PC-3 (cell line): Measurements from ENCODE around the gene MRC2.

ENCODE experiments used
- EZH2 ChIP-seq: fragments of 300-600 bp; sonication (generic); IDR thresholded peaks from one replicate; pipeline ENCODE4 v1.6.1; 2017; ENCODE audit warnings: antibody characterized with exemption, mild to moderate bottlenecking, low read length; ENCODE audit not compliant: unreplicated experiment
- TF ChIP-seq, protein P1 (sequence below): fragments of 300-600 bp; sonication (generic); conservative IDR thresholded peaks from 2 replicates; pipeline ENCODE4 v1.5.1; 2017; ENCODE audit warnings: antibody characterized with exemption, low read depth, mild to moderate bottlenecking, low read length

DNA sequence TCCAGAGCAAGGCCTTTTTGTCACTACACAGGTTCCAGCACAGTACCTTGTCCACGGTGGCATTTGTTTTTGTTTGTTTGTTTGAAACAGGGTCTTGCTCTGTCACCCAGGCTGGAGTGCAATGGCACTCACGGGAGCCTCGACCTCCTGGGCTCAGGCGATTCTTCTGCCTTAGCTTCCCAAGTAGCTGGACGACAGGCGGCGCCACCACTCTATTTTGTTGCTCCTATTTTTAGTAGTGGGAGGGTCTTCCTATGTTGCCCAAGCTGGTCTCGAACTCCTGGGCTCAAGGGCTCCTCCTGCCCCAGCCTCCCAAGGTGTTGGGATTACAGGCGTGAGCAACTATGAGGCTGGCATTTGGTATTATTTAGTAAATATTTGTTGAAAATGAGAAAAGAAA, 10.3 kb downstream of the MRC2 start:
- TF ChIP-seq EZH2, result no peak
- TF ChIP-seq, protein P1, sequence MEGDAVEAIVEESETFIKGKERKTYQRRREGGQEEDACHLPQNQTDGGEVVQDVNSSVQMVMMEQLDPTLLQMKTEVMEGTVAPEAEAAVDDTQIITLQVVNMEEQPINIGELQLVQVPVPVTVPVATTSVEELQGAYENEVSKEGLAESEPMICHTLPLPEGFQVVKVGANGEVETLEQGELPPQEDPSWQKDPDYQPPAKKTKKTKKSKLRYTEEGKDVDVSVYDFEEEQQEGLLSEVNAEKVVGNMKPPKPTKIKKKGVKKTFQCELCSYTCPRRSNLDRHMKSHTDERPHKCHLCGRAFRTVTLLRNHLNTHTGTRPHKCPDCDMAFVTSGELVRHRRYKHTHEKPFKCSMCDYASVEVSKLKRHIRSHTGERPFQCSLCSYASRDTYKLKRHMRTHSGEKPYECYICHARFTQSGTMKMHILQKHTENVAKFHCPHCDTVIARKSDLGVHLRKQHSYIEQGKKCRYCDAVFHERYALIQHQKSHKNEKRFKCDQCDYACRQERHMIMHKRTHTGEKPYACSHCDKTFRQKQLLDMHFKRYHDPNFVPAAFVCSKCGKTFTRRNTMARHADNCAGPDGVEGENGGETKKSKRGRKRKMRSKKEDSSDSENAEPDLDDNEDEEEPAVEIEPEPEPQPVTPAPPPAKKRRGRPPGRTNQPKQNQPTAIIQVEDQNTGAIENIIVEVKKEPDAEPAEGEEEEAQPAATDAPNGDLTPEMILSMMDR, result no peak
